Measurements from ENCODE around the gene MPST. TPM values are rescaled to one million over a fixed set of nuclear protein-coding genes. Genes with fewer than 3 reads are reported as not detected.

Gene MPST
- total RNA-seq, 1 donor from 2014 or later: 101 TPM

DNA sequence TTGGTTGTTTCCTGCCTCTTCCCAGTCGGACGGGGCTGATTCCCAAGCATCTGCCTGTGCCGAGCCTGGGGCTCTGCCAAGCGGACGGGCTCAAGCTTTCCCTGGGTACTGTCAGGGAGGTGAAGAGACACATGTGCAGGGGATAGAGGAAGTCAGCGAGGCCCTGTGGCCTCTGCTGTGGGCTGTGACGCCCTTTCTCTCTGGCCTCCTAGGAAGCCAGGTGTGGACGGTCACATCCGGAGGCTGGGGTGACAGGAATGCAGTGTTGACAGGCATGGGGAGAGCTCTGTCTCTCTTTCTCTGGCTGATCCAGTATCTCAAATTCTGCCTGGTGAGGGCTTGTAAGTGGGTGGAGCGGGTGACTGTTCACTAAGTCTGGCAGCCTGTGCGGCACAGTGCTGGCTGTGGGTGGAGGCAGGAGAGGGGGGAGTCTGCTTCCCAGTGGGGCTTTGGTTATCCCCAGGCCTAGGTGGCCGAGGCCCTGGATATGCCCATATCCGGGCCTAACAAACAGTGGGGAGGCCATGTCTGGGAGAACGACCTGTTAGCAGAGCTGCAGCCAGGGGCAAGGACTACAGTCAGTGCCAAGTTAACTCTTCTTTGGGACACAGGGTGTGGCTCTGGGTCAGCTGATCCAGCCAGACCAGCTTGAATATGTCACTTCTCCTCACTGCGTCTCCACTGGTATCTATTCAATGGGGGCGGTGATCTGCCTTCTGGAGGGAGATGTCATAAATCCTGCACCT lies 33.9 kb downstream of the MPST start:
- TF ChIP-seq CTCF (IDR thresholded peaks at IDR 0.05; ENCODE audit: unreplicated experiment): no peak
- peaks cover 2% of the 10 kb centered on the region for H3K36me3 Mint-ChIP-seq (ENCODE audit: insufficient read depth)
- H3K27ac Mint-ChIP-seq: no peak overlapping the region
- peaks cover 6% of the 10 kb centered on the region for H3K4me1 Mint-ChIP-seq (ENCODE audit: low read depth)
- no peaks in the 10 kb centered on the region for H3K9me3 Mint-ChIP-seq (ENCODE audit: low read depth)
- no peak overlapping the region for H3K4me3 Mint-ChIP-seq (ENCODE audit: low read depth)
- no peak for DNase-seq (ENCODE audit: low spot score, unreplicated experiment)
- H3K27me3 Mint-ChIP-seq: peaks cover 8% of the 10 kb centered on the region

DNA sequence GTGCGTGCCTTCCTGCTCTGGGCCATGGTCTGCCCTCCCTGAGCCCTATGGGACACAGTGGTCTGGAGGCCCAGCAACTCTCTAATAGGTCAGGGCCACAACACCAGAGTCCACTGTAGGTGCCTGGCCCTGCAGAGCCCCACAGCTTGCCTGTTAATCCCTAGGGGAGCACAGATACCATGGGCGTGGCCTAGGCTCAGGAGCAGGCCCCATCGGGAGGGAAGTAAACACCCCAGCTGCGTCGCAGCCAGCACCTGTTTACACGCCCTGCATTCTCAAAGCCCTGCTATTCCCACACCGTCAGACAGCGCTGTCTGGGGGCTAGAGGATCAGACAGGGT lies 34.5 kb downstream of the MPST start:
- H3K27me3 Mint-ChIP-seq: peaks cover 8% of the 10 kb centered on the region
- H3K27ac Mint-ChIP-seq: no peak overlapping the region
- H3K4me1 Mint-ChIP-seq (ENCODE audit: low read depth): peaks cover 6% of the 10 kb centered on the region
- H3K4me3 Mint-ChIP-seq (ENCODE audit: low read depth): no peak overlapping the region
- no peak for DNase-seq (ENCODE audit: low spot score, unreplicated experiment)
- H3K36me3 Mint-ChIP-seq (ENCODE audit: insufficient read depth): peaks cover 2% of the 10 kb centered on the region
- no peak for TF ChIP-seq CTCF (IDR thresholded peaks at IDR 0.05; ENCODE audit: unreplicated experiment)
- H3K9me3 Mint-ChIP-seq (ENCODE audit: low read depth): no peaks in the 10 kb centered on the region

DNA sequence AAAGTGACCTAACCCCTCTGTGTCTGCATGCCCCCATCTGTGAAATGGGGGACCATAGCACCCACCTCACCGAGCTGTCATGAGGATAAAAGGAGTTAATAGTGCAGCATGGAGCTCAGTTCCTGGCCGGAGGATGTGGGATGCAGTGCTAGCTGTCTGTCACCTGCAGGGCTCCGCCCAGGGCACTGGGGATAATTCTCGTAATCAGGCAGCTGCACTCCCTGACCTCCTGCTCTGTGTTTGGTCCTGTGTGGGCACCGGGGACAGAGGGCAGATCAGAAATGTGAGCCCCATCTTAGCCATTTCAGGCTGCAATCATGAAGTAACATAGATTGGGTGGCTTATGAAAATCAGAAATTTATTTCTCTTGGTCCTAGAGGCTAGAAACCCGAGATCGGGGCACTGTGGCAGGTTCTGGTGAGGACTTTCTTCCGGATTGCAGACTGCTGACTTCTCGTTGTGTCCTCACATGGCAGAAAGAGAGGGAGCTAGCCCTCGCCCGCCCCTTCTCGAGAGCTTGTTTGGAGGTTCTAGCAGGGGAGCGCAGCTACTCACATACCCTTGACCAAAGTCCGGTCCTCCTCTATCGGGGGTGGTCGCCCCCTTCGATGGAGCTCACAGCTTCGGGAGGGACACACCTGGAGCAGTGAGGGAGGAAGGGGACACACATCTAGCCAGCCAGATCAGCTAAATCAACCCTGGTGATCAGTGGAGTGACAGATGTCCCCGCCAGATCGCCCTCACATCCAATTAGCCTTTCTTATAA lies 35.2 kb downstream of the MPST start:
- peaks cover 2% of the 10 kb centered on the region for H3K36me3 Mint-ChIP-seq (ENCODE audit: insufficient read depth)
- no peak for TF ChIP-seq CTCF (IDR thresholded peaks at IDR 0.05; ENCODE audit: unreplicated experiment)
- no peak overlapping the region for H3K27ac Mint-ChIP-seq
- H3K9me3 Mint-ChIP-seq (ENCODE audit: low read depth): no peaks in the 10 kb centered on the region
- H3K27me3 Mint-ChIP-seq: peaks cover 4% of the 10 kb centered on the region
- no peak for DNase-seq (ENCODE audit: low spot score, unreplicated experiment)
- H3K4me3 Mint-ChIP-seq (ENCODE audit: low read depth): no peak overlapping the region
- peaks cover 6% of the 10 kb centered on the region for H3K4me1 Mint-ChIP-seq (ENCODE audit: low read depth)

DNA sequence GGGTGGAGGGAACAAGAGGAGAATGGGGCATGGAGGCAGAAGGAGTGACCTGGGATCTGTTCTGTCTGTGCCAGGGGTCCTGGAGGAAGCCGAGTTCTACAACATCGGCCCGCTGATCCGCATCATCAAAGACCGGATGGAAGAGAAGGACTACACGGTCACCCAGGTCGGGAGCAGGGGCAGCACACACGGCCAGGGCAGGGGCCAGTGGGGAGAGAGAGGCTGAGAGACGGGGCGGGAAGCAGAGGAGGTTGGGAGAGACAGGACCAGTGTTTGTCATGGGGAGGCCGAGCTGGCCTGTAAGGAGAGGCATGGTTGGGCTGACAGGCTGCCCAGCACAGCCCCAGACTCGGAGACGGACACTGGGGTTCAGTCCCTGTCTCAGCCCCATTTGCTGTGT lies 36.7 kb downstream of the MPST start:
- no peak for TF ChIP-seq CTCF (IDR thresholded peaks at IDR 0.05; ENCODE audit: unreplicated experiment)
- H3K27ac Mint-ChIP-seq: no peak overlapping the region
- no peak for DNase-seq (ENCODE audit: low spot score, unreplicated experiment)

GRCh38 chr22:37057226-37057625 lies 37.7 kb downstream of the MPST start:
- H3K4me3 Mint-ChIP-seq (ENCODE audit: low read depth): no peak overlapping the region

More for the DNA sequence above, 36.7 kb downstream of the MPST start:
- H3K27me3 Mint-ChIP-seq: peaks cover 4% of the 10 kb centered on the region
- peaks cover 2% of the 10 kb centered on the region for H3K36me3 Mint-ChIP-seq (ENCODE audit: insufficient read depth)
- H3K4me3 Mint-ChIP-seq (ENCODE audit: low read depth): no peak overlapping the region
- peaks cover 5% of the 10 kb centered on the region for H3K4me1 Mint-ChIP-seq (ENCODE audit: low read depth)
- H3K9me3 Mint-ChIP-seq (ENCODE audit: low read depth): no peaks in the 10 kb centered on the region

More at GRCh38 chr22:37057226-37057625, 37.7 kb downstream of the MPST start:
- no peak for DNase-seq (ENCODE audit: low spot score, unreplicated experiment)
- no peak overlapping the region for H3K27ac Mint-ChIP-seq
- peaks cover 5% of the 10 kb centered on the region for H3K4me1 Mint-ChIP-seq (ENCODE audit: low read depth)
- TF ChIP-seq CTCF (IDR thresholded peaks at IDR 0.05; ENCODE audit: unreplicated experiment): no peak
- no peaks in the 10 kb centered on the region for H3K9me3 Mint-ChIP-seq (ENCODE audit: low read depth)
- H3K27me3 Mint-ChIP-seq: peaks cover 4% of the 10 kb centered on the region
- peaks cover 2% of the 10 kb centered on the region for H3K36me3 Mint-ChIP-seq (ENCODE audit: insufficient read depth)
